ENCODE measurements around the gene MACROD2. TPM values are rescaled to one million over a fixed set of nuclear protein-coding genes. Genes with fewer than 3 reads are reported as not detected.

MACROD2 gene
- polyA plus RNA-seq, 1 donor from 2014 or later, result 23.2 TPM

DNA sequence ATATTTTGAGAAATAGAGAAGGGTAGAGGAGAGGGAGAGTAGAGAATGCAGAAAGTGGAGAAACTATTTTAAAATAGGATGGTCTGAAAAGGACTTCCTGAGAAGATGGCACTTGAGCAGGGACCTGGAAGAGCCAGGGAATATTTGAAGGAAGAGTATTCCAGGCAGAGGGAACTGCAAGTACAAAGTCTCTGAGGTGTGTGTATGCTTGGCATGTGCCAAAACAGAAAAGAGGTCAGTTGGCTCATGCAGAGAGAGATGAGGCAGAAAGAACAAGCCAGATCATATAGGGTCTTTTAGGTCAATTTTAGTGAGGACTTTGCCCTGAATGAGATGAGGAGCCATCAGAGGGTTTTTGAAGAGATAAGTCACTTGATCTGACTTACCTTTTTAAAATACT lies 196.2 kb downstream of the MACROD2 start:
- Histone ChIP-seq H3K27me3 (ENCODE audit: insufficient read depth, low read depth, low read length) (no peaks in the 10 kb centered on the region), H3K79me2 (replicated peaks; ENCODE audit: insufficient read depth, low read length) (no peaks in the 10 kb centered on the region), H3K9me3 (ENCODE audit: low read length) (no peaks in the 10 kb centered on the region), H3K4me3 (ENCODE audit: low read length) (no peak overlapping the region), H3F3A (ENCODE audit: insufficient read depth, low read length, poor library complexity, severe bottlenecking) (no peaks in the 10 kb centered on the region), H3K4me2 (ENCODE audit: low read length) (no peak overlapping the region), H3K9ac (ENCODE audit: low read length) (no peak overlapping the region), H3K27ac (ENCODE audit: low read length) (no peak overlapping the region), H4K20me1 (ENCODE audit: insufficient read depth) (no peaks in the 10 kb centered on the region), H3K36me3 (ENCODE audit: insufficient read depth, low read length) (no peaks in the 10 kb centered on the region), H3K9me2 (ENCODE audit: insufficient read depth, low read length) (no peaks in the 10 kb centered on the region), H2AFZ (ENCODE audit: low read depth, low read length) (no peak overlapping the region)
- no peak for TF ChIP-seq TAF1 (IDR thresholded peaks at IDR 0.05; ENCODE audit: low read depth)
- TF ChIP-seq SMC3 (conservative IDR thresholded peaks at IDR 0.05; ENCODE audit: poor library complexity), result no peak
- TF ChIP-seq POLR2AphosphoS5 (IDR thresholded peaks at IDR 0.05), result no peak
- no peak for TF ChIP-seq MXI1 (conservative IDR thresholded peaks at IDR 0.05; ENCODE audit: poor library complexity, severe bottlenecking)
- no peak for TF ChIP-seq EP300 (conservative IDR thresholded peaks at IDR 0.05; ENCODE audit: poor library complexity, severe bottlenecking)
- no peak for TF ChIP-seq CTCF (IDR thresholded peaks at IDR 0.05; ENCODE audit: poor library complexity, severe bottlenecking)
- no peak for TF ChIP-seq RAD21 (conservative IDR thresholded peaks at IDR 0.05)
- no peak for TF ChIP-seq EZH2 (IDR thresholded peaks at IDR 0.05; ENCODE audit: borderline replicate concordance, insufficient read depth, low read length, poor library complexity, severe bottlenecking)
- TF ChIP-seq, protein P1, sequence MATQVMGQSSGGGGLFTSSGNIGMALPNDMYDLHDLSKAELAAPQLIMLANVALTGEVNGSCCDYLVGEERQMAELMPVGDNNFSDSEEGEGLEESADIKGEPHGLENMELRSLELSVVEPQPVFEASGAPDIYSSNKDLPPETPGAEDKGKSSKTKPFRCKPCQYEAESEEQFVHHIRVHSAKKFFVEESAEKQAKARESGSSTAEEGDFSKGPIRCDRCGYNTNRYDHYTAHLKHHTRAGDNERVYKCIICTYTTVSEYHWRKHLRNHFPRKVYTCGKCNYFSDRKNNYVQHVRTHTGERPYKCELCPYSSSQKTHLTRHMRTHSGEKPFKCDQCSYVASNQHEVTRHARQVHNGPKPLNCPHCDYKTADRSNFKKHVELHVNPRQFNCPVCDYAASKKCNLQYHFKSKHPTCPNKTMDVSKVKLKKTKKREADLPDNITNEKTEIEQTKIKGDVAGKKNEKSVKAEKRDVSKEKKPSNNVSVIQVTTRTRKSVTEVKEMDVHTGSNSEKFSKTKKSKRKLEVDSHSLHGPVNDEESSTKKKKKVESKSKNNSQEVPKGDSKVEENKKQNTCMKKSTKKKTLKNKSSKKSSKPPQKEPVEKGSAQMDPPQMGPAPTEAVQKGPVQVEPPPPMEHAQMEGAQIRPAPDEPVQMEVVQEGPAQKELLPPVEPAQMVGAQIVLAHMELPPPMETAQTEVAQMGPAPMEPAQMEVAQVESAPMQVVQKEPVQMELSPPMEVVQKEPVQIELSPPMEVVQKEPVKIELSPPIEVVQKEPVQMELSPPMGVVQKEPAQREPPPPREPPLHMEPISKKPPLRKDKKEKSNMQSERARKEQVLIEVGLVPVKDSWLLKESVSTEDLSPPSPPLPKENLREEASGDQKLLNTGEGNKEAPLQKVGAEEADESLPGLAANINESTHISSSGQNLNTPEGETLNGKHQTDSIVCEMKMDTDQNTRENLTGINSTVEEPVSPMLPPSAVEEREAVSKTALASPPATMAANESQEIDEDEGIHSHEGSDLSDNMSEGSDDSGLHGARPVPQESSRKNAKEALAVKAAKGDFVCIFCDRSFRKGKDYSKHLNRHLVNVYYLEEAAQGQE (IDR thresholded peaks at IDR 0.05; ENCODE audit: borderline replicate concordance), result no peak

GRCh38 chr20:14193443-14193842 lies 198.1 kb downstream of the MACROD2 start:
- no peak overlapping the region for H3K4me2 ChIP-seq (ENCODE audit: low read length)
- no peak overlapping the region for H3K27ac ChIP-seq (ENCODE audit: low read length)
- H3K36me3 ChIP-seq (ENCODE audit: insufficient read depth, low read length), result no peaks in the 10 kb centered on the region
- H3F3A ChIP-seq (ENCODE audit: insufficient read depth, low read length, poor library complexity, severe bottlenecking), result no peaks in the 10 kb centered on the region
- no peaks in the 10 kb centered on the region for H3K9me2 ChIP-seq (ENCODE audit: insufficient read depth, low read length)
- H4K20me1 ChIP-seq (ENCODE audit: insufficient read depth), result no peaks in the 10 kb centered on the region
- TF ChIP-seq TAF1 (IDR thresholded peaks at IDR 0.05; ENCODE audit: low read depth), result no peak
- TF ChIP-seq CTCF (IDR thresholded peaks at IDR 0.05; ENCODE audit: poor library complexity, severe bottlenecking), result no peak
- no peak for TF ChIP-seq MXI1 (conservative IDR thresholded peaks at IDR 0.05; ENCODE audit: poor library complexity, severe bottlenecking)
- no peak for TF ChIP-seq SMC3 (conservative IDR thresholded peaks at IDR 0.05; ENCODE audit: poor library complexity)
- TF ChIP-seq EP300 (conservative IDR thresholded peaks at IDR 0.05; ENCODE audit: poor library complexity, severe bottlenecking), result no peak
- no peak for TF ChIP-seq POLR2AphosphoS5 (IDR thresholded peaks at IDR 0.05)
- TF ChIP-seq EZH2 (IDR thresholded peaks at IDR 0.05; ENCODE audit: borderline replicate concordance, insufficient read depth, low read length, poor library complexity, severe bottlenecking), result no peak
- TF ChIP-seq RAD21 (conservative IDR thresholded peaks at IDR 0.05), result no peak
- TF ChIP-seq, protein P1 (IDR thresholded peaks at IDR 0.05; ENCODE audit: borderline replicate concordance), result no peak
- no peak overlapping the region for H3K9ac ChIP-seq (ENCODE audit: low read length)
- H3K9me3 ChIP-seq (ENCODE audit: low read length), result no peaks in the 10 kb centered on the region
- no peak overlapping the region for H3K4me3 ChIP-seq (ENCODE audit: low read length)
- H3K27me3 ChIP-seq (ENCODE audit: insufficient read depth, low read depth, low read length), result no peaks in the 10 kb centered on the region
- no peaks in the 10 kb centered on the region for H3K79me2 ChIP-seq (replicated peaks; ENCODE audit: insufficient read depth, low read length)
- H2AFZ ChIP-seq (ENCODE audit: low read depth, low read length), result no peak overlapping the region
